ENCODE data around the gene RMI2.

Gene RMI2

DNA sequence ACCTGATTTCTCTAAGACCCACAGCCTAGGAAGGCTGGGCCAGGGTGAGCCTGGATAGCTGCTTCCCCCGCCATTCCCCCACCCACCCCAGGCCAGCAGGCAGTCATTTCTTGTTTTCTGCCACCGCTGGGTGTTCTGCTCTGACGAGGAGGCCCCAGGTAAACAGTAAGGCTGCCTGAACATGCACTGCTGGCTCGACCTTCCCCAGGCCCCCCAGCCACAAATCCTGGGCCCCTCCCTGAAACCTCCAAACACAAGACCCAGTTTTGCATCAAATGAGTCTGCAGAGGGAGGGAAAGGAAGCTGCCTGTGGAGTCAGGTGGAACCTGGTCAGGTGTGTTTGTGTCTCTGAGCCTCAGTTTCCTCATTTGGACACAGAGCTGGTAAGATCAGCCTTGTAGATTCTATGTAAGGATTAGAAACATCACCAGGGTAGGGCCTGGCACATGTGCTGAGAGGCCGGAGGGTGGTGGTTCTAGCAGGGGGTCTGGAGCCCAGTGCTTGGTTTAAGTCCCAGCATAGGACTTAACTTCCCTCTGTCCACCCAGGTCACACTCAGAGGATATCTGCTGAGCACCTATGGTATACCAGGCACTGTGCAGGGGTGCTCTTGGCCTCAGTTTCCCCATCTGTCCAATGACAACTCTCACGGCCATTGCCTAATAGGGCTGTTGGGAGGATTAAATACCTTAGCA lies 45.2 kb upstream of the RMI2 start:
- TF ChIP-seq, protein P1, sequence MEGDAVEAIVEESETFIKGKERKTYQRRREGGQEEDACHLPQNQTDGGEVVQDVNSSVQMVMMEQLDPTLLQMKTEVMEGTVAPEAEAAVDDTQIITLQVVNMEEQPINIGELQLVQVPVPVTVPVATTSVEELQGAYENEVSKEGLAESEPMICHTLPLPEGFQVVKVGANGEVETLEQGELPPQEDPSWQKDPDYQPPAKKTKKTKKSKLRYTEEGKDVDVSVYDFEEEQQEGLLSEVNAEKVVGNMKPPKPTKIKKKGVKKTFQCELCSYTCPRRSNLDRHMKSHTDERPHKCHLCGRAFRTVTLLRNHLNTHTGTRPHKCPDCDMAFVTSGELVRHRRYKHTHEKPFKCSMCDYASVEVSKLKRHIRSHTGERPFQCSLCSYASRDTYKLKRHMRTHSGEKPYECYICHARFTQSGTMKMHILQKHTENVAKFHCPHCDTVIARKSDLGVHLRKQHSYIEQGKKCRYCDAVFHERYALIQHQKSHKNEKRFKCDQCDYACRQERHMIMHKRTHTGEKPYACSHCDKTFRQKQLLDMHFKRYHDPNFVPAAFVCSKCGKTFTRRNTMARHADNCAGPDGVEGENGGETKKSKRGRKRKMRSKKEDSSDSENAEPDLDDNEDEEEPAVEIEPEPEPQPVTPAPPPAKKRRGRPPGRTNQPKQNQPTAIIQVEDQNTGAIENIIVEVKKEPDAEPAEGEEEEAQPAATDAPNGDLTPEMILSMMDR (IDR thresholded peaks at IDR 0.05), result no peak

DNA sequence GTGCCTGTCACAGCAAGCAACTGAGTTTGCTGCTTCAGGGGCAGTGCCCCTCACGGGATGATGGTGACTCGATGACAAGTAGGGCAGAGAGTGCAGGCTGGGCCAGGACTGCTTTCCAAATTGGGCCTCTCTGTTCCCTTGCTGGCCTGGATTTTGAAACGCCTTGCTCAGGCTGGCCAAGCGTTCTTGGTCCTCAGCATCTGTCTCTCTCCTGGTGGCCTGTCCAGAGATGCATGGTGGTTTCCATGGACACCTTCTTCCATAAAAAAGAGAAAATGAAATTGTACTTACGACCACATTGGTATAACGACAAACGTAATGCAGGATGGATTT lies 44.7 kb upstream of the RMI2 start:
- TF ChIP-seq, protein P1 (IDR thresholded peaks at IDR 0.05), result no peak

DNA sequence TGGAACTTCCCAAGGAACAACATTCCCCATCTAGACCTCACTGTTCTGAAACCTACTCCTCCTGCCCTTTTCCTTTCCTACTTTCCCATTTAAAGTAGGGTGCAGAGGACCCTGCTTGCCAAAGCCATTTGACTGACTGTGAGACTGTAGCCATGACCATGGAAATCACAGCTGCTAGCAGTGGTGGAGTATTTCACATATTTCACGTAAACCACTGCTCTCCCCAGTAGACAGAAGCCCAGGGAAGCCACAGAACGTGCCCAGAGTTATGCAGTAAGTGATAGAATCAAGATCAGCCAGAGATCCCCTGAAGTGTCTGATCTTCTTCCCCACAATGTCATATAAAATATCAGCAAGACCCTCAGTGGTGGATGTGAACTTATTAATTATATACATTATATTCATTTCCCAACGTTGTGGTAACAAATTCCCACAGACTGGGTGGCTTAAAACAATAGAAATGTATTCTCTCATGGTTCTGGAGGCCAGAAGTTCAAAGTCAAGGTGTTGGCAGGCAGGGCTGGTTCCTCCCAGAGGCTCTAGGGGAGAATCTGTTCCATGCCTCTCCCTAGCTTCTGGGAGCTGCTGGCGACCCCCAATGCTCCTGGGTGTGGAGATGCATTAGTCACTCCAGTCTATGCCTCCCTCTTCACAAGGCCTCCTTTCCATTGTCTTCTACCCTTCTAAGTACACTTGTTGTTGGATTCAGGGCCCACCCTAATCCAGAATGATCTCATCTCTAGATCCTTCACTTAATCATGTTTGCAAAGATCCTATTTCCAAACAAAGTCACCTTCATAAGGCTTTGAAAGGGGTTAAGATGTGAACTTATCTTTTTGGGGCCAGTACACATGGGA lies 43.4 kb upstream of the RMI2 start:
- TF ChIP-seq, protein P1 (IDR thresholded peaks at IDR 0.05), result no peak

DNA sequence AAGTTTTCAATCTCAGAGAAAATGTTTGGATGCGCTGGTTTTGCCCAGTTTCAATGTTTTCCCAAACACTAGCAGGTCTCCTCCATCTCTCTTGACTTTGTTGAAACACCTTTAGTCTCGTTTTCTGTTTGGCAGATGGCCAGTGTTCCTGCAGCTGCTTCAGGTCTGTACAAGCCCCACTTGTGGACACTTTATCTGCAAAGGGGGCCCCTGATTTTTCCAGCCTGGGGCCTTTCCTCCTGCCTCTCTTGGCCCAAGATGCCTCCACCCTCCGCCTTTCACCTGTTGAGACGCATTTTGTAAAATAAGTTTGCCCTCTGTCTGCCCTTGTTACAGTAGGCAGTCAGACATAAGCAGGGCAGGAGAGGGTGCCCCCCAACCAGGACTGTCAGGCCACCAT lies 42.3 kb upstream of the RMI2 start:
- TF ChIP-seq, protein P1 (IDR thresholded peaks at IDR 0.05), result no peak

DNA sequence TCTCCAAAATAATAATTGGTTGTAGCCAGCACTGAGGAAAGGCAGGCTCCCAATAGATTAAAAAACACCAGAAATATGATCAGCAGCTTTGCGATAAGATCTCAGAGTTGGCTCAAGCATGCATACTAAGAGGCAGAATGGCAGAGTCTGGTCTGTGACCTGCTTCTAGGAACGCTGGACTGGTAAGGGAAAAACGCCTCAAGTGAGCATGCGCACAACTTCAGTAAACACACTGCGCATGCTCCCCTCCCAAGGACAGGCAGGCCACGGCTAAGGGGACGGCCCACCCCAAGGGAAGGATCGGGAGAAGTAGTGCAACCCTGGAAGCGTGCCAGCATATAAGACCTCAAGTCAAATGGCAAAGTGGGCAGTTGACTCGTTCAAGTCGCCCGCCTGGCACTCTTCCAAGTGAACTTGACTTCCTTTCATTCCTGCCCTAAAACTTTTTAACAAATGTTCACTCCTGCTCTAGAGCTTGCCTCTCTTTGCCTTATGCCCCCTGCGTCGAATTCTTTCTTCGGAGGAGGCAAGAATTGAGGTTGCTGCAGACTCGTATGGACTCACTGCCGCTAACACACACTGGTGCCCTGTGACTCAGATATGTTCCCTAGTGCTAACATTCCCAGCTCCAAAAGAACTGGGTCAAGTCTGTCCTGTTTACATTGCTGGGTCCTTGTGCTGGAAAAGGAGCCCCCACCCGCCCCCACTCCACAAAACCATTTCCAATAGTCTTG lies 41.7 kb upstream of the RMI2 start:
- TF ChIP-seq, protein P1 (IDR thresholded peaks at IDR 0.05), result no peak

DNA sequence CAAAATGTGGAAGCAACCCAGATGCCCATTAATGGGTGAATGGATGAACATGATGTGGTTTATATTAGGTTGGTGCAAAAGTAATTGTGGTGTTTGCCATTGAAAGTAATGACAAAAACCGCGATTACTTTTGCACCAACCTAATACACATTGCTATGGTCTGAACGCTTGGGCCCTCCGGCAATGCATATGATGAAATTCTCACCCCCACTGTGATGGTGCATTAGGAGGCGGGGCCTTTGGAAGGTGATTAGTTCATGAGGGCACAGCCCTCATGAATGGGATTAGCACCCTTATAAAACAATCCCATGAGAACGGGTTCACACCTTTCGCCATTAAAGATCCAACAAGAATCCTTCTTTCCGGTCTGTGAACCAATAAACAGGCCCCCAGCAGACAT lies 38.9 kb upstream of the RMI2 start:
- TF ChIP-seq, protein P1 (IDR thresholded peaks at IDR 0.05), result no peak

DNA sequence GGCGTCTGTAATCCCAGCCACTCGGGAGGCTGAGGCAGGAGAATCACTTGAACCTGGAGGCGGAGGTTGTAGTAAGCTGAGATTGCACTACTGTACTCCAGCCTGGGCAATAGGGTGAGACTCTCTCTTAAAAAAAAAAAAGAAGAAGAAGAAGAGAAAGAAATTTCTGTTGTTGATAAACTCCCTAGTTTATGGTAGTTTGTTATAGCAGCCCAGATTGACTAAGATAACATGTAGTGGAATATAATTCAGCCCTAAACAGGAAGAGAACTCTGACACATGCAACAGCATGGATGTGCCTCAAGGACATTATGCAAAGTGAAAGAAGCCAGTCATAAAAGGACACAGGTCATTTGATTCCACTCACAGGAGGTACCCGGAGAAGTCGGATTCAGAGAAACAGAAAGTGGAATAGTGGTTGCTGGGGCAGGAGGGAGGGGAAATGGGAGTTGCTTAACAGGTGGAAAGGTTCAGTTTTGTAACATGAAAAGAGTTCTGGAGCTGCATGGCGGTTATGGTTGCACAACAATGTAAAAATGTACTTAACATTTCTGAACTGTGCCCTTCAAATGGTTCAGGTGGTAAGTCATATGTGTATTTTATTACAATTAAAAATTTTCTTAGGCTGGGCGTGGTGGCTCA lies 38.1 kb upstream of the RMI2 start:
- TF ChIP-seq, protein P1 (IDR thresholded peaks at IDR 0.05), result no peak

All from LNCAP (cell line).